Ishikawa (cell line): ENCODE results near the gene ARHGEF4.

ENCODE experiments used
- CEBPB ChIP-seq: IDR thresholded peaks from 2 replicates; pipeline ENCODE4 v1.6.1; 2012
- CREB1 ChIP-seq: IDR thresholded peaks from 2 replicates; pipeline ENCODE4 v1.6.1; 2012; ENCODE audit warnings: low read depth
- EGR1 ChIP-seq: IDR thresholded peaks from 2 replicates; pipeline ENCODE4 v1.6.1; 2012
- EP300 ChIP-seq: IDR thresholded peaks from 2 replicates; pipeline ENCODE4 v1.6.1; 2012; ENCODE audit warnings: borderline replicate concordance
- FOXM1 ChIP-seq: IDR thresholded peaks from 2 replicates; pipeline ENCODE4 v1.6.1; 2012; ENCODE audit warnings: low read depth, borderline replicate concordance
- MAX ChIP-seq: IDR thresholded peaks from 2 replicates; pipeline ENCODE4 v1.6.1; 2012
- NFIC ChIP-seq: IDR thresholded peaks from 2 replicates; pipeline ENCODE4 v1.6.1; 2012
- RAD21 ChIP-seq: IDR thresholded peaks from 2 replicates; pipeline ENCODE4 v1.6.1; 2012; ENCODE audit warnings: low read depth
- REST ChIP-seq: IDR thresholded peaks from 2 replicates; pipeline ENCODE4 v1.6.1; 2012; ENCODE audit warnings: low read depth, mild to moderate bottlenecking
- TAF1 ChIP-seq: IDR thresholded peaks from 2 replicates; pipeline ENCODE4 v1.6.1; 2012; ENCODE audit warnings: low read depth, mild to moderate bottlenecking
- TCF12 ChIP-seq: IDR thresholded peaks from 2 replicates; pipeline ENCODE4 v1.6.1; 2012; ENCODE audit warnings: low read depth
- TEAD4 ChIP-seq: IDR thresholded peaks from 2 replicates; pipeline ENCODE4 v1.6.1; 2012
- USF1 ChIP-seq: IDR thresholded peaks from 2 replicates; pipeline ENCODE4 v1.6.1; 2012
- YY1 ChIP-seq: IDR thresholded peaks from 2 replicates; pipeline ENCODE4 v1.6.1; 2012; ENCODE audit warnings: low read depth
- ZBTB7A ChIP-seq: IDR thresholded peaks from 2 replicates; pipeline ENCODE4 v1.6.1; 2012; ENCODE audit warnings: low read depth

Gene ARHGEF4

GRCh38 chr2:130922417-130922816 lies 85.7 kb downstream of the ARHGEF4 start:
- TF ChIP-seq RAD21: no peak
- no peak for TF ChIP-seq NFIC
- no peak for TF ChIP-seq CEBPB
- no peak for TF ChIP-seq TCF12
- TF ChIP-seq REST: no peak
- TF ChIP-seq EP300: no peak
- no peak for TF ChIP-seq CREB1
- TF ChIP-seq ZBTB7A: no peak
- no peak for TF ChIP-seq YY1
- TF ChIP-seq TEAD4: no peak
- no peak for TF ChIP-seq FOXM1
- TF ChIP-seq MAX: no peak
- TF ChIP-seq TAF1: no peak
- TF ChIP-seq EGR1: no peak
- TF ChIP-seq USF1: no peak

- TF ChIP-seq TEAD4 (no peak), NFIC (no peak), EP300 (no peak), FOXM1 (no peak), TCF12 (no peak), MAX (no peak), RAD21 (no peak), YY1 (no peak), REST (no peak), CREB1 (no peak), CEBPB (no peak), TAF1 (no peak), EGR1 (no peak), USF1 (no peak), ZBTB7A (no peak)
These were observed 91.7 kb downstream of the ARHGEF4 start for GRCh38 chr2:130928385-130928784.

GRCh38 chr2:130930740-130931659 lies 94.3 kb downstream of the ARHGEF4 start:
- no peak for TF ChIP-seq ZBTB7A

GRCh38 chr2:130933501-130933900 lies 96.8 kb downstream of the ARHGEF4 start:
- no peak for TF ChIP-seq CEBPB
- TF ChIP-seq TCF12: no peak
- TF ChIP-seq TEAD4: no peak
- no peak for TF ChIP-seq CREB1
- TF ChIP-seq FOXM1: no peak
- no peak for TF ChIP-seq YY1
- no peak for TF ChIP-seq TAF1
- TF ChIP-seq EGR1: no peak
- TF ChIP-seq ZBTB7A: no peak
- no peak for TF ChIP-seq MAX

- TF ChIP-seq TCF12: no peak
- no peak for TF ChIP-seq MAX
- no peak for TF ChIP-seq EP300
- TF ChIP-seq NFIC: no peak
- TF ChIP-seq ZBTB7A: no peak
- TF ChIP-seq EGR1: no peak
- no peak for TF ChIP-seq YY1
- no peak for TF ChIP-seq TAF1
- TF ChIP-seq TEAD4: no peak
- no peak for TF ChIP-seq CEBPB
These were observed 99.7 kb downstream of the ARHGEF4 start for GRCh38 chr2:130936451-130936850.
